COLO829 (cell line): ENCODE results near the gene FASN.
A peak's percentile ranks its signal among the peaks of the same experiment; 100 is the strongest.

Experiments used
- DNase-seq: peaks from one replicate; pipeline ENCODE4 v3.0.0; 2012; ENCODE audit warnings: low spot score

Gene FASN

GRCh38 chr17:82117139-82118090 is 19.4 kb upstream of the FASN start:
- no peak for DNase-seq

GRCh38 chr17:82116246-82116645 is 18.2 kb upstream of the FASN start:
- no peak for DNase-seq

GRCh38 chr17:82114872-82115271 is 16.8 kb upstream of the FASN start:
- no peak for DNase-seq

GRCh38 chr17:82114447-82114846 is 16.4 kb upstream of the FASN start:
- DNase-seq, result no peak

- DNase-seq, result no peak
These were observed 15.9 kb upstream of the FASN start for GRCh38 chr17:82113941-82114340.

GRCh38 chr17:82113422-82113821 is 15.4 kb upstream of the FASN start:
- no peak for DNase-seq

- DNase-seq, result no peak
These were observed 14.9 kb upstream of the FASN start for GRCh38 chr17:82112914-82113311.

- no peak for DNase-seq
These were observed 14.3 kb upstream of the FASN start for GRCh38 chr17:82112181-82112913.

GRCh38 chr17:82110298-82110697 is 12.3 kb upstream of the FASN start:
- DNase-seq, result no peak

- no peak for DNase-seq
These were observed 11.0 kb upstream of the FASN start for GRCh38 chr17:82108961-82109475.

- DNase-seq, result no peak
These were observed 10.5 kb upstream of the FASN start for GRCh38 chr17:82108496-82108945.

- no peak for DNase-seq
These were observed 10.0 kb upstream of the FASN start for GRCh38 chr17:82108038-82108437.

GRCh38 chr17:82107341-82107860 is 9.4 kb upstream of the FASN start:
- DNase-seq, result no peak

- no peak for DNase-seq
These were observed 8.8 kb upstream of the FASN start for GRCh38 chr17:82106688-82107305.

GRCh38 chr17:82105882-82106687 is 8.0 kb upstream of the FASN start:
- peak; percentile 48 for DNase-seq

- DNase-seq, result no peak
These were observed 7.4 kb upstream of the FASN start for GRCh38 chr17:82105417-82105881.

GRCh38 chr17:82104797-82105416 is 6.9 kb upstream of the FASN start:
- DNase-seq, result no peak

- no peak for DNase-seq
These were observed 5.8 kb upstream of the FASN start for GRCh38 chr17:82103553-82104451.
